Mesothelial cell of epicardium (in vitro differentiated cells): ENCODE data around the gene ZNF398. TPM values are rescaled to one million over a fixed set of nuclear protein-coding genes. Genes with fewer than 3 reads are reported as not detected.

ENCODE experiments used
- DNase-seq, 2 experiments: peaks; one replicate each; pipeline ENCODE4 v3.0.0; 2021; ENCODE audit warnings: low spot score in 2 of 2; ENCODE audit not compliant: unreplicated experiment in 2 of 2
- H3K27ac Mint-ChIP-seq: 2 replicates; pipeline ENCODE4 v1.8.0; 2021; ENCODE audit warnings: mixed read lengths
- H3K27me3 Mint-ChIP-seq: 2 replicates; pipeline ENCODE4 v1.8.0; 2021; ENCODE audit warnings: low read depth, mixed read lengths
- H3K36me3 Mint-ChIP-seq: 2 replicates; pipeline ENCODE4 v1.8.0; 2021; ENCODE audit warnings: mixed read lengths
- H3K4me1 Mint-ChIP-seq: 2 replicates; pipeline ENCODE4 v1.8.0; 2021; ENCODE audit warnings: mixed read lengths
- H3K4me3 Mint-ChIP-seq: 2 replicates; pipeline ENCODE4 v1.8.0; 2021; ENCODE audit warnings: mild to moderate bottlenecking, moderate library complexity, mixed read lengths
- H3K9me3 Mint-ChIP-seq: 2 replicates; pipeline ENCODE4 v1.8.0; 2021; ENCODE audit warnings: mixed read lengths
- total RNA-seq: library from RNA; stranded (reverse); gene quantifications from 3 replicates; pipeline ENCODE4 v1.2.1, GENCODE V29; 2021
- TF ChIP-seq, protein P1 (sequence below): fragments of 200-600 bp; sonication (generic); IDR thresholded peaks from one replicate; pipeline ENCODE4 v1.5.0; 2021; ENCODE audit warnings: antibody characterized with exemption; ENCODE audit not compliant: unreplicated experiment

Gene ZNF398
- total RNA-seq, 1 donor from 2014 or later, result 20.6 TPM

DNA sequence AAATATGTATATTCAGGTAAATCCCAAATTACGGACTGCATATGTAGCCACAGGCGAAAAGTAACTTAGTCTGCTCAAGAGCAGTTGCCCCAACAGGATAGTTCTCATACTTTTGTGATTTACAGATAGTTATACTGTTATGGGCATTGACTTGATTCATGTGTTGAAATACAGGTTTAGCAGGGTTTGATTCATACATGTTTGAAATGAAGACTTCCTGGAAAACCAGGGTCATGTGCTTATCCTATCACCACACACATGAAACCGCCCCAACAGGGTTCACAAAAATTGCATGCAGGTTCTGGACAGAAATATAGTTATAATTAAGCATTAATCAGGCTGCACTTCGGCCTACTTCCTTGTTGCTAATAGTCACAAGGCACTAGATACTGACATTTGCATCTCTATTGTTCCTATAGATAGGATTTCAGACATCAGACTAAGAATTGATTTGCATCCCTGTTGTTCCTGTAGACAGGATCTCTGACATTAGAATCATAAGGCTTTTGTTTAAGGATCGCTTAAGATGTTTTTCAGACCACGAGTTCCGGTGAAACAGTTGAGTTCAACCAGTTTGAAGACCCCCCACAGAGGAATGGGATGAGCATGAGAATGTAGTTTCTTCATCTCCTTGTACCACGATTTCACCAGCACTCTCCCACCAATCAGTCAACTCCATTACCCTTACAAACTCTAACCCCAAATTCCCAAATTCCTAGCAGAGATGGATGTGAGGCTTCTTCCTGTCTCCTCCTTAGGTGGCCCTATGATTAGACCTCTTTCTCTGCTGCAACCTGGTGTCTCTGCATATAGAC lies 2.0 kb upstream of the ZNF398 start:
- no peaks in the 10 kb centered on the region for H3K9me3 Mint-ChIP-seq
- peaks cover 42% of the 10 kb centered on the region for H3K4me1 Mint-ChIP-seq
- TF ChIP-seq, protein P1, sequence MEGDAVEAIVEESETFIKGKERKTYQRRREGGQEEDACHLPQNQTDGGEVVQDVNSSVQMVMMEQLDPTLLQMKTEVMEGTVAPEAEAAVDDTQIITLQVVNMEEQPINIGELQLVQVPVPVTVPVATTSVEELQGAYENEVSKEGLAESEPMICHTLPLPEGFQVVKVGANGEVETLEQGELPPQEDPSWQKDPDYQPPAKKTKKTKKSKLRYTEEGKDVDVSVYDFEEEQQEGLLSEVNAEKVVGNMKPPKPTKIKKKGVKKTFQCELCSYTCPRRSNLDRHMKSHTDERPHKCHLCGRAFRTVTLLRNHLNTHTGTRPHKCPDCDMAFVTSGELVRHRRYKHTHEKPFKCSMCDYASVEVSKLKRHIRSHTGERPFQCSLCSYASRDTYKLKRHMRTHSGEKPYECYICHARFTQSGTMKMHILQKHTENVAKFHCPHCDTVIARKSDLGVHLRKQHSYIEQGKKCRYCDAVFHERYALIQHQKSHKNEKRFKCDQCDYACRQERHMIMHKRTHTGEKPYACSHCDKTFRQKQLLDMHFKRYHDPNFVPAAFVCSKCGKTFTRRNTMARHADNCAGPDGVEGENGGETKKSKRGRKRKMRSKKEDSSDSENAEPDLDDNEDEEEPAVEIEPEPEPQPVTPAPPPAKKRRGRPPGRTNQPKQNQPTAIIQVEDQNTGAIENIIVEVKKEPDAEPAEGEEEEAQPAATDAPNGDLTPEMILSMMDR, result no peak
- no peak for DNase-seq
- no peaks in the 10 kb centered on the region for H3K36me3 Mint-ChIP-seq
- H3K27me3 Mint-ChIP-seq, result no peaks in the 10 kb centered on the region
- H3K4me3 Mint-ChIP-seq, result peak overlapping the region; percentile 90
- peak overlapping the region; percentile 95 for H3K27ac Mint-ChIP-seq

DNA sequence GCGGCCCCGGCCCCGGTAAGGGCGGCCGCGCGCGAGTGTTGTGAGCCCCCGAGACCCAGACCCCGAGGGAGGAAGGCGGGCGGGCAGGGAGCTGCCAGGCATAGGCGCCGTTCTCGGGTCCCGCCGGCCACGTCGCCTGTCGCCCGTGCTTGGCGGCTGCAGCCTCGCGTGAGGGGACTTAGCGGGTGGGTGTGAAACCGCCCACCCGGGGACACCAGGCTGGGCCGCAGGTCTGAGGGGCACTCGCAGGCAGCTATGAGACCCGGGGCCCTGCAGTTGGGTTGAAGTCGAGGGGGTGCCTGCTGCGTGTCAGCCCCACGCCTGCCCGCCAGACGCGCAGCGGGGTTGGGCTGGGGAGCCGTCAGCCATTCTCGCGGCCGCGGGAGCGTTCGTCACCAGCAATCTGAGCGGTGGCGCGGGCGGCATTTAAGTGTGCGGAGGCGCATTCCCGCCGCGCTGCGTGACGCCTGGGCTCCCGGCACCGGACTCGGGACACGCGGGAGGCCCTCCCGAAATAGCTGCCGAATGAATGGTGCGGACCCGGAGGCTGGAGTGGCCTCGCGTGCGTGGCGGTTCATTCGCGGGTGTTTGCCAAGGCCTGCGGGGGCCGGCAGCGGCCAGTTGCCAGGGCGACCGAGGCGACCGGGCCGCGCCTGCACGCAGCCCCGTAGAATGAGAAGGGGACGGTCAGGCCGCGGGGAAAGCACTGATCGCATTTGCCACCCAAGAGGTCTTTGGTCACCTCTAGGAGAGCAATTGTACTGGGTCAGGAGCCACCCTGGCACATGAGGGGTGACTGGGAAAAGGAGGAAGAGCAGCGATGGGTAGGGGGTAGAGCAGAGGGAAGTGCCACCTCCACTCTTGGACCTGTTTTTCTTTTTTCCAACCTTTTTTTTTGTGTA lies 750 bp downstream of the ZNF398 start:
- H3K9me3 Mint-ChIP-seq, result no peaks in the 10 kb centered on the region
- H3K27ac Mint-ChIP-seq, result peak overlapping the region; percentile 96
- DNase-seq, result peak; percentile 35 to 73
- no peaks in the 10 kb centered on the region for H3K36me3 Mint-ChIP-seq
- no peaks in the 10 kb centered on the region for H3K27me3 Mint-ChIP-seq
- H3K4me1 Mint-ChIP-seq, result peaks cover 42% of the 10 kb centered on the region
- H3K4me3 Mint-ChIP-seq, result peak overlapping the region; percentile 80
- TF ChIP-seq, protein P1, result no peak

DNA sequence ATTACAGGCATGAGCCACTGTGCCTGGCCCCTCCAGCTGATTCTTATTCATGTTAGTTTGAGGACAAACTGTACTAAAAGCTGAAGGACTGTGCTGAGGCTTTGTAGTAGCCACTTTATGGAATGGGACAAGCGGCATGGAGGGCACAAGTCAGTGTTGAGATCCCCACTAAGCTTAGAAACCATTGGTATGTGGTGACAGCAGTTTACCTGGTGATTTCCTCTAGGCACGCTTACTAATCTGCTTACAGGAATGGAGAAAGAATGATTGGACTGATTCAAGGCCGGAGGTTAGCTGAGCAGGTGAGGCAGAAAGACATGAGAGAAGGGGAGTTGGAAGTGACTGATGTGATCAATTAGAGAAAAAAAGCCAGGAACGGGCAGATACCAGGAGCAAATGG lies 3.7 kb downstream of the ZNF398 start:
- TF ChIP-seq, protein P1, result no peak
- Mint-ChIP-seq H3K9me3 (no peaks in the 10 kb centered on the region), H3K27ac (peak overlapping the region; percentile 35), H3K4me3 (no peak overlapping the region), H3K27me3 (no peaks in the 10 kb centered on the region), H3K36me3 (peaks cover 12% of the 10 kb centered on the region), H3K4me1 (peaks cover 19% of the 10 kb centered on the region)
- DNase-seq, result no peak

DNA sequence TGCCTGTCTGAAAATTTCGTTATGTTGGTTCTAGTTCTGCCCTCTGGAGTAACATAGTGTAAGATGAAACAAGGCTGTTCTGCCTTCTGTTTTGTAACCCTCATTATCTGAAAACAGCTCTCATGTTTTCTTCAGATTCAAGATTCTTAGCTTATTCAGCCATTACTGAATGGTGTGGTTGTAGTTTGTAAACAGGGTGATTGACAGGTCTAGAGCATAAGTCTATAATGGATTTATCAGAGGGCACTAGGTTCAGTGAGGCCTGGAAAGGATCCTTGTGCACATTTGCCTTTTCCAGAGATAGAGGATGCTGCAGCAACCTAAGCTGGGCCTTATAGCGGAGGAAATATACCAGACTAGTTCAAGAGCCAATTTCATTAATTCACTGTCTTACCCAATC lies 6.1 kb downstream of the ZNF398 start:
- Mint-ChIP-seq H3K27ac (no peak overlapping the region), H3K9me3 (peaks cover 7% of the 10 kb centered on the region), H3K36me3 (peaks cover 26% of the 10 kb centered on the region), H3K27me3 (no peaks in the 10 kb centered on the region), H3K4me3 (no peak overlapping the region), H3K4me1 (peaks cover 13% of the 10 kb centered on the region)
- DNase-seq, result no peak
- TF ChIP-seq, protein P1, result no peak

DNA sequence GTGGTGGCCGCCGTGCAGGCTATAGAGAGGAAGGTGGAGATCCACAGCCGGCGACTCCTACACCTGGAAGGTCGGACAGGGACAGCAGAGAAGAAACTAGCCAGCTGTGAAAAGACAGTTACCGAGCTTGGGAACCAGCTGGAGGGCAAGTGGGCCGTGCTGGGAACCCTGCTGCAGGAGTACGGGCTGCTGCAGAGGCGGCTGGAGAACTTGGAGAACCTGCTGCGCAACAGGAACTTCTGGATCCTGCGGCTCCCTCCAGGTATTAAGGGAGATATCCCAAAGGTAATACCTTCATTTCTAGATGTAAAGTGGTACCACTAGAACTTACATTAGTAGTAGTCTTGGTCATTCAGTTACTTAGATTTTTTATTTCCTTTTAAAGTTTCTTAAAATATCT lies 6.8 kb downstream of the ZNF398 start:
- no peak for DNase-seq
- Mint-ChIP-seq H3K4me3 (no peak overlapping the region), H3K9me3 (peaks cover 7% of the 10 kb centered on the region), H3K4me1 (peaks cover 8% of the 10 kb centered on the region), H3K27ac (no peak overlapping the region), H3K36me3 (peaks cover 26% of the 10 kb centered on the region), H3K27me3 (no peaks in the 10 kb centered on the region)
- TF ChIP-seq, protein P1, result no peak
